Measurements from ENCODE around the gene CDKN2B. TPM values are rescaled to one million over a fixed set of nuclear protein-coding genes. Genes with fewer than 3 reads are reported as not detected.

Gene CDKN2B
- total RNA-seq, 1 experiment from 2014 or later: 32.2 TPM

DNA sequence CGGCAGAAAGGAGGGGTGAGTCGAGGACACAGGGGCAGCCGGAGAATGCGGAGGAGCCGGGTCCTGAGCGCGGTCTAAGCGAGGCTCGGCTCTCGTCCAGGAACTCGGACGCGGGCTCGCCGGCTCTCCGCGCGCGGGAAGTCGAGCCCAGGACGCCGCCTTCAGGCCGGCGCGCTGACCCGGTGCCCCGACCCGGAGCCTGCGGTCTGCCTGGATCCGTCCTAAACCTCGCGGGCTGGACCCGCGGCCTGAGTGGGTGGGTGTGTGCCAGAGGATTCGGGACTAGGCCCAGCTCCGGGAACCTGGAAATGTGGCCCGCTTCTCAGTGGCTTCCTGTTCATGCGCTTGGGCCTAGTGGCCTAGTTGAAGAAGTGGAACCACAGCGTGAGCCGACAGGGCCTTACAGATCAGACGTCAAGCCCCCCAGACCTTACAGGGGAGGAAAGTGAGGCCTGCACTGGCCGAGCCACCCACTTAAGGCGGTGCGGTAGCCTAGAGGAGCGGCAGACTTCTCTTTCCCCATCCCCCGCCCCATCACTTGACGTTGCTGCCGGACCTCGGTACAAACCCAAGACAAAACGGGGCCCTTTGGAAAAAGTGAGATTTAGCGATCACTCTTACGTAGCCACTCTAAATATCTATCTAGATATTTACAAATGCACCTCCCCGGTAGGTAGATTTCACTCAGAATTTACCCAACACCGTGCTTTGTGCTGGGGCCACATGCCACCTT is 13.3 kb downstream of the CDKN2B start:
- intact Hi-C loops (cut with micrococcal nuclease): loop anchor here (1.0 to 10.0 kb wide), 2 partner anchors 182 to 449 kb away; partner anchors contain the start of gene DMRTA1
- ChIA-PET CTCF (interaction anchor here (0.8 kb wide), 1 partner anchor 13 kb away, joined by 3 read pairs; the partner anchor contains the start of gene CDKN2B), POLR2A (ENCODE audit: unreplicated experiment) (interaction anchor here (0.7 kb wide), 1 partner anchor 249 kb away, joined by 4 read pairs; no protein-coding TSS in a partner anchor)
- peaks cover 31% of the 10 kb centered on the region for H3K4me1 ChIP-seq (ENCODE audit: insufficient read depth, low read length)
- H3F3A ChIP-seq (ENCODE audit: low read length, unreplicated experiment): no peaks in the 10 kb centered on the region
- peak overlapping the region; percentile 96 for H3K4me3 ChIP-seq (ENCODE audit: low read length)
- no TSS peak for BruUV-seq (replicated peaks)
- no peaks in the 10 kb centered on the region for H3K9me3 ChIP-seq (ENCODE audit: low read length)
- peak overlapping the region; percentile 97 for H3K9ac ChIP-seq (ENCODE audit: low read length)
- peak overlapping the region; percentile 98 for H3K4me2 ChIP-seq (ENCODE audit: low read length)
- H3K27ac ChIP-seq (ENCODE audit: low read length): peak overlapping the region; percentile 78
- ATAC-seq (peak; percentile 2), DNase-seq (peak; percentile 24)
- peaks cover 87% of the 10 kb centered on the region for H3K79me2 ChIP-seq (ENCODE audit: low read length)
- H3K9me2 ChIP-seq (replicated peaks; ENCODE audit: low read length): no peaks in the 10 kb centered on the region
- H2AFZ ChIP-seq (ENCODE audit: low read length): peak overlapping the region; percentile 79
- H3K36me3 ChIP-seq (ENCODE audit: low read depth, low read length): no peaks in the 10 kb centered on the region
- TF ChIP-seq, protein P1, sequence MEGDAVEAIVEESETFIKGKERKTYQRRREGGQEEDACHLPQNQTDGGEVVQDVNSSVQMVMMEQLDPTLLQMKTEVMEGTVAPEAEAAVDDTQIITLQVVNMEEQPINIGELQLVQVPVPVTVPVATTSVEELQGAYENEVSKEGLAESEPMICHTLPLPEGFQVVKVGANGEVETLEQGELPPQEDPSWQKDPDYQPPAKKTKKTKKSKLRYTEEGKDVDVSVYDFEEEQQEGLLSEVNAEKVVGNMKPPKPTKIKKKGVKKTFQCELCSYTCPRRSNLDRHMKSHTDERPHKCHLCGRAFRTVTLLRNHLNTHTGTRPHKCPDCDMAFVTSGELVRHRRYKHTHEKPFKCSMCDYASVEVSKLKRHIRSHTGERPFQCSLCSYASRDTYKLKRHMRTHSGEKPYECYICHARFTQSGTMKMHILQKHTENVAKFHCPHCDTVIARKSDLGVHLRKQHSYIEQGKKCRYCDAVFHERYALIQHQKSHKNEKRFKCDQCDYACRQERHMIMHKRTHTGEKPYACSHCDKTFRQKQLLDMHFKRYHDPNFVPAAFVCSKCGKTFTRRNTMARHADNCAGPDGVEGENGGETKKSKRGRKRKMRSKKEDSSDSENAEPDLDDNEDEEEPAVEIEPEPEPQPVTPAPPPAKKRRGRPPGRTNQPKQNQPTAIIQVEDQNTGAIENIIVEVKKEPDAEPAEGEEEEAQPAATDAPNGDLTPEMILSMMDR (conservative IDR thresholded peaks at IDR 0.05; ENCODE audit: low read depth, low read length): peak; percentile 36; the same call in 1 of the 2 replicates
- TF ChIP-seq EZH2 (IDR thresholded peaks at IDR 0.05; ENCODE audit: low read length, unreplicated experiment): no peak
- no peak for TF ChIP-seq EZH2phosphoT487 (IDR thresholded peaks at IDR 0.05; ENCODE audit: borderline replicate concordance, low read length)
- 0 out of 2 replicates have a peak, but pooled peaks cover 4% of the 10 kb centered on the region for H4K20me1 ChIP-seq (ENCODE audit: low read length)
- no peaks in the 10 kb centered on the region for H3K27me3 ChIP-seq (ENCODE audit: low read length)

DNA sequence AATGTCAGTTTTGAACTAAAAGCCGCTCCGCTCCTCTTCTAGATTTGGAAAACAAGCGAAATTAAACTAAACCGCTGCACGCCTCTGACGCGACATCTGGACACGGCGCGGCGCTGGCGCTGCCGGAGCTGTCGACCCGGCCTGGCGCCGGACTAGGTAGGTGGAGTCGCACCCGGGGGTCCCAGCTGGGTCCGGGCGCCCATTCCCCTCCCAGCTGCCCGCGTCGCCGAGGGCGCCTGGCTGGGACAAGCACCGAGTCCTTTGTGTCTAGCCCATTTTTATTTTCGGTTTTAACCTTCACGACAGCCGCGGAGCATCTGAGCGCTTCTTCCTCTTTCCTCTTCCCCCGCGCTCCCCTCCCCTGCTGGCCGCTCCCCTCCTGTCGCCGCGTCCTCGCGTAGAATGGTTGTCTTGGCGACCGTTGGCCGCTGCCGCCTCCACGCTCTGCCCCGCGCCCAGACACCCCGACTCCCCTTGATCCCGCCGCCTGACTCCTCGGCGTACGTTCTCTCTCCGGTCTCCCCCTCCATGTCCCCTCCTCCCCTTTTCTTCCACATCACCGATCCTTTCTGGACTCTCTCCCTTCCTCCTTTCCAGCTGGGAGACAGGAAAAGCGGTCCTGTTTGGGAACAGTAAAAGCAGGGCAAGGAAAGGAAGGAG is 14.0 kb downstream of the CDKN2B start:
- POLR2A ChIA-PET (ENCODE audit: unreplicated experiment): no interaction called here
- H3K27me3 ChIP-seq (ENCODE audit: low read length): no peaks in the 10 kb centered on the region
- H3K4me3 ChIP-seq (ENCODE audit: low read length): peak overlapping the region; percentile 96
- CTCF ChIA-PET: interaction anchor here (0.6 to 0.7 kb wide), 3 partner anchors 13 to 312 kb away, joined by 3 to 9 read pairs (median 3); no protein-coding TSS in a partner anchor
- peaks cover 31% of the 10 kb centered on the region for H3K4me1 ChIP-seq (ENCODE audit: insufficient read depth, low read length)
- H3F3A ChIP-seq (ENCODE audit: low read length, unreplicated experiment): no peaks in the 10 kb centered on the region
- H3K9ac ChIP-seq (ENCODE audit: low read length): peak overlapping the region; percentile 97
- DNase-seq: peak; percentile 63
- H3K9me3 ChIP-seq (ENCODE audit: low read length): no peaks in the 10 kb centered on the region
- TF ChIP-seq EZH2phosphoT487 (IDR thresholded peaks at IDR 0.05; ENCODE audit: borderline replicate concordance, low read length): no peak
- TF ChIP-seq EZH2 (IDR thresholded peaks at IDR 0.05; ENCODE audit: low read length, unreplicated experiment): no peak
- TF ChIP-seq, protein P1 (conservative IDR thresholded peaks at IDR 0.05; ENCODE audit: low read depth, low read length): 0 out of 2 replicates have a peak, but pooled peaks have one; percentile 3
- 0 out of 2 replicates have a peak, but pooled peaks cover 4% of the 10 kb centered on the region for H4K20me1 ChIP-seq (ENCODE audit: low read length)
- peak overlapping the region; percentile 79 for H2AFZ ChIP-seq (ENCODE audit: low read length)
- intact Hi-C loops (cut with micrococcal nuclease): loop anchor here (1.0 to 10.0 kb wide), 2 partner anchors 181 to 450 kb away; partner anchors contain the start of gene DMRTA1
- peak overlapping the region; percentile 78 for H3K27ac ChIP-seq (ENCODE audit: low read length)
- H3K9me2 ChIP-seq (replicated peaks; ENCODE audit: low read length): no peaks in the 10 kb centered on the region
- peaks cover 90% of the 10 kb centered on the region for H3K79me2 ChIP-seq (ENCODE audit: low read length)
- BruUV-seq (replicated peaks): TSS peak; percentile 28
- H3K36me3 ChIP-seq (ENCODE audit: low read depth, low read length): no peaks in the 10 kb centered on the region
- ATAC-seq: peak; percentile 53
- peak overlapping the region; percentile 98 for H3K4me2 ChIP-seq (ENCODE audit: low read length)

All from PC-3 (cell line).